Measurements from ENCODE around the gene THUMPD1. TPM values are rescaled to one million over a fixed set of nuclear protein-coding genes. Genes with fewer than 3 reads are reported as not detected.

THUMPD1 gene, protein sequence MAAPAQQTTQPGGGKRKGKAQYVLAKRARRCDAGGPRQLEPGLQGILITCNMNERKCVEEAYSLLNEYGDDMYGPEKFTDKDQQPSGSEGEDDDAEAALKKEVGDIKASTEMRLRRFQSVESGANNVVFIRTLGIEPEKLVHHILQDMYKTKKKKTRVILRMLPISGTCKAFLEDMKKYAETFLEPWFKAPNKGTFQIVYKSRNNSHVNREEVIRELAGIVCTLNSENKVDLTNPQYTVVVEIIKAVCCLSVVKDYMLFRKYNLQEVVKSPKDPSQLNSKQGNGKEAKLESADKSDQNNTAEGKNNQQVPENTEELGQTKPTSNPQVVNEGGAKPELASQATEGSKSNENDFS
- 100 to 1,000 TPM in 1 of 4 donors, 10 to 100 TPM in 3; 54.0 to 102 (median 84.0) TPM for total RNA-seq

- intact Hi-C loops (cut with DNase I): no loop called here
- DNase-seq (ENCODE audit: extremely low spot score): peak; percentile 99
- no peak for TF ChIP-seq EP300 (IDR thresholded peaks at IDR 0.05)
- TF ChIP-seq, protein P1, sequence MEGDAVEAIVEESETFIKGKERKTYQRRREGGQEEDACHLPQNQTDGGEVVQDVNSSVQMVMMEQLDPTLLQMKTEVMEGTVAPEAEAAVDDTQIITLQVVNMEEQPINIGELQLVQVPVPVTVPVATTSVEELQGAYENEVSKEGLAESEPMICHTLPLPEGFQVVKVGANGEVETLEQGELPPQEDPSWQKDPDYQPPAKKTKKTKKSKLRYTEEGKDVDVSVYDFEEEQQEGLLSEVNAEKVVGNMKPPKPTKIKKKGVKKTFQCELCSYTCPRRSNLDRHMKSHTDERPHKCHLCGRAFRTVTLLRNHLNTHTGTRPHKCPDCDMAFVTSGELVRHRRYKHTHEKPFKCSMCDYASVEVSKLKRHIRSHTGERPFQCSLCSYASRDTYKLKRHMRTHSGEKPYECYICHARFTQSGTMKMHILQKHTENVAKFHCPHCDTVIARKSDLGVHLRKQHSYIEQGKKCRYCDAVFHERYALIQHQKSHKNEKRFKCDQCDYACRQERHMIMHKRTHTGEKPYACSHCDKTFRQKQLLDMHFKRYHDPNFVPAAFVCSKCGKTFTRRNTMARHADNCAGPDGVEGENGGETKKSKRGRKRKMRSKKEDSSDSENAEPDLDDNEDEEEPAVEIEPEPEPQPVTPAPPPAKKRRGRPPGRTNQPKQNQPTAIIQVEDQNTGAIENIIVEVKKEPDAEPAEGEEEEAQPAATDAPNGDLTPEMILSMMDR (IDR thresholded peaks at IDR 0.05): peak in 2 of 3 experiments; percentile 28 to 30
- TF ChIP-seq POLR2A (IDR thresholded peaks at IDR 0.05; ENCODE audit: low read depth): peak; percentile 88
- peak; percentile 96 to 99 for TF ChIP-seq POLR2AphosphoS5 (IDR thresholded peaks at IDR 0.05)
- Histone ChIP-seq H3K27ac (replicated peaks in 1 of 4) (peak within 1 kb of the TSS; percentile 94 to 99 (median 96)), H3K27me3 (no peaks in the 10 kb centered on the region), H3K4me1 (peaks cover 15 to 35% (median 33%) of the 10 kb centered on the region in 4 donors), H3K9me3 (no peaks in the 10 kb centered on the region), H3K36me3 (peaks cover 10 to 29% (median 23%) of the 10 kb centered on the region in 4 donors), H3K4me3 (peak within 1 kb of the TSS; percentile 69 to 97 (median 88))
- 7% methylated on average over 2 of the region's 42 CpGs for WGBS
Measured at GRCh38 chr16:20741554-20742285, at the start of gene THUMPD1. Gene THUMPD1, minus strand, starts transcription at chr16:20741818. Its CDS starts 79 bp downstream, at chr16:20741739.

DNA sequence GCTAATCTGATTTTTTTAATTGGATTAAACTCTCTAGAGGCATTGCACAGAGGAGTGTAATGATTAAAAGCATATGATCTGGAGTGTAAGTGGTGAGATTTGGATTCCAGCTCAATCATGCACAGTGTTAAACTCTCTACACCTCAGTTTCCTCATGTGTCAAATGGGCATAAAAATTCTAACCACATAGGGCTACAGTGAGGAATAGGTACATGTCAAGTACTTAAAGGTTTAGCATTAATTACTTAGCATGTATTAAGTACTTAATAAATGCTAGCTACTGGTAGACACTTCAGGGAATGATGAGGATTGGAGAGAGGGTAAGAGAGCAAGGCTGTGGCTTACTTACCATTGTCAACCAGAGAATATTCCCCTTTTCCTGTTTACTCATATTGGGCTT lies 47.5 kb upstream of the THUMPD1 start:
- Histone ChIP-seq H3K4me3 (no peak overlapping the region), H3K9me3 (no peaks in the 10 kb centered on the region), H3K36me3 (peaks cover 0 to 3% (median 0%) of the 10 kb centered on the region in 4 donors), H3K27me3 (no peaks in the 10 kb centered on the region), H3K27ac (replicated peaks in 1 of 4) (no peak overlapping the region), H3K4me1 (no peaks in the 10 kb centered on the region)
- TF ChIP-seq POLR2AphosphoS5 (IDR thresholded peaks at IDR 0.05) (no peak), EP300 (IDR thresholded peaks at IDR 0.05) (no peak), POLR2A (IDR thresholded peaks at IDR 0.05; ENCODE audit: low read depth) (no peak)
- TF ChIP-seq, protein P1 (IDR thresholded peaks at IDR 0.05): no peak
- intact Hi-C loops (cut with DNase I): no loop called here
- no peak for DNase-seq (ENCODE audit: extremely low spot score)

DNA sequence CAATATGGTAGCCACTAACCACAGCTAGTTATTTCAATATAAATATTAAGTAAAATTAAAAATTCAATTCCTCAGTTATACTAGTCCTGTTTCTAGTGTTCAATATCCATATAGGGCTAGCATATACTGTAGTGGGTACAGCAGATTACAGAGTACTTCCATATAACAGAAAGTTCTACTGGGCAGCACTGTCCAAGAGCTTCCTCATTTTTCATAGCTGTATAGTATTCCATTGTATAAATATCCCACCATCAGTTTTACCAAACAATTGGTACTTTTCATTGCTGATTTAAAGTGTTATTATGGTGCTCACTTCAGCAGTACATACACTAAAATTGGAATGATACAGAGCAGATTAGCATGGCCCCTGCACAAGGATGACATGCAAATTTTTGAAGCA lies 42.6 kb upstream of the THUMPD1 start:
- Histone ChIP-seq H3K27ac (replicated peaks in 1 of 4) (no peak overlapping the region), H3K4me3 (no peak overlapping the region), H3K36me3 (peaks cover 0 to 9% (median 0%) of the 10 kb centered on the region in 4 donors), H3K4me1 (no peaks in the 10 kb centered on the region), H3K9me3 (no peaks in the 10 kb centered on the region), H3K27me3 (no peaks in the 10 kb centered on the region)
- no peak for DNase-seq (ENCODE audit: extremely low spot score)
- intact Hi-C loops (cut with DNase I): no loop called here
- TF ChIP-seq EP300 (IDR thresholded peaks at IDR 0.05): no peak
- TF ChIP-seq, protein P1 (IDR thresholded peaks at IDR 0.05): no peak
- TF ChIP-seq POLR2A (IDR thresholded peaks at IDR 0.05; ENCODE audit: low read depth): no peak
- no peak for TF ChIP-seq POLR2AphosphoS5 (IDR thresholded peaks at IDR 0.05)

DNA sequence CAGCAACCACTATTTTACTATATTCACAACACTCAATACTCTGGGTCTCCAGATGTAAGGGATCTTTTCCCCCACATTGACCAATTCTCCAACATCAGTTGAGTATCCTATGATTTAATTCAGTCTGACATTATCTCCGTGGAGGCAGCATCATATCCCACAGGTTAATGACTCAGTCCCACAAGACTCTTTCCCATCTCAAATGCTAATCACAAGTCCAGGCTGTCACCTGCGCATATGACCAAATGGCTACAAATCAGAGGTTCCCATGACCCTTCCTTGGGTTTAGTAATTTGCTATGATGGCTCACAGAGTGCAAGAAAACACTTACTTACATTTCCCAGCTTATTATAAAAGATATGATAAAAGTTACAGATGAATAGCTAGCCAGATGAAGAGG lies 40.9 kb upstream of the THUMPD1 start:
- intact Hi-C loops (cut with DNase I): no loop called here
- Histone ChIP-seq H3K27me3 (no peaks in the 10 kb centered on the region), H3K36me3 (peaks cover 0 to 19% (median 0%) of the 10 kb centered on the region in 4 donors), H3K9me3 (no peaks in the 10 kb centered on the region), H3K4me1 (no peaks in the 10 kb centered on the region), H3K4me3 (no peak overlapping the region), H3K27ac (replicated peaks in 1 of 4) (no peak overlapping the region)
- peak; percentile 3 for DNase-seq (ENCODE audit: extremely low spot score)
- TF ChIP-seq, protein P1 (IDR thresholded peaks at IDR 0.05): no peak
- TF ChIP-seq POLR2AphosphoS5 (IDR thresholded peaks at IDR 0.05): no peak
- TF ChIP-seq POLR2A (IDR thresholded peaks at IDR 0.05; ENCODE audit: low read depth): no peak
- no peak for TF ChIP-seq EP300 (IDR thresholded peaks at IDR 0.05)
- 91% methylated on average over 2 of the region's 2 CpGs for WGBS
